Measurements from ENCODE around the gene RNF7. TPM values are rescaled to one million over a fixed set of nuclear protein-coding genes. Genes with fewer than 3 reads are reported as not detected.
"Not testable (repeated sequence)": the region's sequence is repeated elsewhere in the genome, so short reads cannot be mapped to it uniquely, and the experiment has no call there.

Gene RNF7
- 10 to 100 TPM; 53.4 to 67.0 TPM for total RNA-seq

- Mint-ChIP-seq H3K27ac (peak within 1 kb of the TSS; percentile 100), H3K9me3 (ENCODE audit: low read depth) (no peaks in the 10 kb centered on the region), H3K36me3 (peaks cover 13% of the 10 kb centered on the region), H3K4me3 (peak within 1 kb of the TSS; percentile 86), H3K4me1 (peaks cover 37% of the 10 kb centered on the region), H3K27me3 (no peaks in the 10 kb centered on the region)
- CTCF ChIA-PET: interaction anchor here (0.6 to 3.1 kb wide), 31 partner anchors 10 to 567 kb away, joined by 3 to 38 read pairs (median 3); partner anchors contain the start of gene ATP1B3
- ATAC-seq: peak; percentile 95
- DNase-seq: peak; percentile 97
Measured at GRCh38 chr3:141738022-141738890, at the start of gene RNF7. Gene RNF7 (plus strand): TSS chr3:141738298. CDS start chr3:141738342, 44 bp downstream.

- no peak for DNase-seq
- ATAC-seq: no peak
- Mint-ChIP-seq H3K9me3 (ENCODE audit: low read depth) (no peaks in the 10 kb centered on the region), H3K27ac (no peak overlapping the region), H3K4me3 (no peak overlapping the region), H3K36me3 (no peaks in the 10 kb centered on the region), H3K4me1 (peaks cover 7% of the 10 kb centered on the region), H3K27me3 (no peaks in the 10 kb centered on the region)
- CTCF ChIA-PET: interaction anchor here (1.0 kb wide), 1 partner anchor 185 kb away, joined by 3 read pairs; no protein-coding TSS in a partner anchor
Measured at GRCh38 chr3:141690431-141691072, 47.5 kb upstream of the RNF7 start.

GRCh38 chr3:141691471-141691870 is 46.6 kb upstream of the RNF7 start:
- H3K27me3 Mint-ChIP-seq; H3K4me3 Mint-ChIP-seq; H3K36me3 Mint-ChIP-seq; H3K9me3 Mint-ChIP-seq (ENCODE audit: low read depth); ATAC-seq; H3K27ac Mint-ChIP-seq; DNase-seq; H3K4me1 Mint-ChIP-seq: not testable (repeated sequence)
- CTCF ChIA-PET: interaction anchor here (1.0 kb wide), 1 partner anchor 184 kb away, joined by 3 read pairs; no protein-coding TSS in a partner anchor

- ATAC-seq; DNase-seq; H3K27ac Mint-ChIP-seq; H3K9me3 Mint-ChIP-seq (ENCODE audit: low read depth); H3K4me1 Mint-ChIP-seq; H3K4me3 Mint-ChIP-seq; H3K27me3 Mint-ChIP-seq; CTCF ChIA-PET; H3K36me3 Mint-ChIP-seq: not testable (repeated sequence)
Measured at GRCh38 chr3:141692973-141693372, 45.1 kb upstream of the RNF7 start.

GRCh38 chr3:141699324-141699723 is 38.8 kb upstream of the RNF7 start:
- Mint-ChIP-seq H3K4me1 (no peaks in the 10 kb centered on the region), H3K9me3 (ENCODE audit: low read depth) (no peaks in the 10 kb centered on the region), H3K27ac (no peak overlapping the region), H3K36me3 (no peaks in the 10 kb centered on the region), H3K4me3 (no peak overlapping the region), H3K27me3 (no peaks in the 10 kb centered on the region)
- CTCF ChIA-PET: no interaction called here
- no peak for ATAC-seq
- no peak for DNase-seq

- CTCF ChIA-PET: no interaction called here
- DNase-seq: no peak
- no peak overlapping the region for H3K4me3 Mint-ChIP-seq
Measured at GRCh38 chr3:141699897-141700296, 38.2 kb upstream of the RNF7 start.

GRCh38 chr3:141703367-141703766 is 34.7 kb upstream of the RNF7 start:
- CTCF ChIA-PET: interaction anchor here (0.9 kb wide), 1 partner anchor 34 kb away, joined by 3 read pairs; no protein-coding TSS in a partner anchor
- H3K4me3 Mint-ChIP-seq; H3K27me3 Mint-ChIP-seq; H3K9me3 Mint-ChIP-seq (ENCODE audit: low read depth); H3K27ac Mint-ChIP-seq; DNase-seq; H3K4me1 Mint-ChIP-seq; H3K36me3 Mint-ChIP-seq; ATAC-seq: not testable (repeated sequence)

More at GRCh38 chr3:141699897-141700296, 38.2 kb upstream of the RNF7 start:
- ATAC-seq: no peak
- H3K4me1 Mint-ChIP-seq: no peaks in the 10 kb centered on the region
- H3K36me3 Mint-ChIP-seq: no peaks in the 10 kb centered on the region
- no peak overlapping the region for H3K27ac Mint-ChIP-seq
- no peaks in the 10 kb centered on the region for H3K9me3 Mint-ChIP-seq (ENCODE audit: low read depth)
- peaks cover 2% of the 10 kb centered on the region for H3K27me3 Mint-ChIP-seq

GRCh38 chr3:141707741-141708203 is 30.3 kb upstream of the RNF7 start:
- Mint-ChIP-seq H3K36me3 (no peaks in the 10 kb centered on the region), H3K27me3 (peaks cover 2% of the 10 kb centered on the region), H3K4me1 (no peaks in the 10 kb centered on the region), H3K9me3 (ENCODE audit: low read depth) (no peaks in the 10 kb centered on the region), H3K4me3 (no peak overlapping the region), H3K27ac (no peak overlapping the region)
- ATAC-seq: no peak
- CTCF ChIA-PET: no interaction called here
- no peak for DNase-seq

GRCh38 chr3:141708367-141708766 is 29.7 kb upstream of the RNF7 start:
- H3K4me3 Mint-ChIP-seq: no peak overlapping the region
- ATAC-seq: no peak
- no peak for DNase-seq

GRCh38 chr3:141709126-141709770 is 28.9 kb upstream of the RNF7 start:
- H3K36me3 Mint-ChIP-seq: no peaks in the 10 kb centered on the region
- DNase-seq: no peak
- ATAC-seq: no peak
- CTCF ChIA-PET: no interaction called here
- H3K4me1 Mint-ChIP-seq: no peaks in the 10 kb centered on the region
- H3K9me3 Mint-ChIP-seq (ENCODE audit: low read depth): no peaks in the 10 kb centered on the region
- no peak overlapping the region for H3K4me3 Mint-ChIP-seq
- H3K27me3 Mint-ChIP-seq: peaks cover 2% of the 10 kb centered on the region
- no peak overlapping the region for H3K27ac Mint-ChIP-seq

More at GRCh38 chr3:141708367-141708766, 29.7 kb upstream of the RNF7 start:
- Mint-ChIP-seq H3K27me3 (peaks cover 2% of the 10 kb centered on the region), H3K4me1 (no peaks in the 10 kb centered on the region), H3K27ac (no peak overlapping the region), H3K36me3 (no peaks in the 10 kb centered on the region), H3K9me3 (ENCODE audit: low read depth) (no peaks in the 10 kb centered on the region)
- CTCF ChIA-PET: no interaction called here

GRCh38 chr3:141710121-141710520 is 28.0 kb upstream of the RNF7 start:
- no peaks in the 10 kb centered on the region for H3K4me1 Mint-ChIP-seq
- ATAC-seq: no peak
- DNase-seq: no peak
- no peak overlapping the region for H3K27ac Mint-ChIP-seq
- no peaks in the 10 kb centered on the region for H3K27me3 Mint-ChIP-seq
- no peak overlapping the region for H3K4me3 Mint-ChIP-seq
- CTCF ChIA-PET: no interaction called here
- H3K9me3 Mint-ChIP-seq (ENCODE audit: low read depth): no peaks in the 10 kb centered on the region
- no peaks in the 10 kb centered on the region for H3K36me3 Mint-ChIP-seq

- ATAC-seq (no peak), DNase-seq (no peak)
- Mint-ChIP-seq H3K4me3 (no peak overlapping the region), H3K4me1 (no peaks in the 10 kb centered on the region), H3K27ac (no peak overlapping the region), H3K9me3 (ENCODE audit: low read depth) (no peaks in the 10 kb centered on the region), H3K36me3 (no peaks in the 10 kb centered on the region), H3K27me3 (no peaks in the 10 kb centered on the region)
- CTCF ChIA-PET: no interaction called here
Measured at GRCh38 chr3:141710888-141711616, 27.0 kb upstream of the RNF7 start.

- CTCF ChIA-PET: no interaction called here
- DNase-seq (no peak), ATAC-seq (no peak)
- no peak overlapping the region for H3K27ac Mint-ChIP-seq
- peaks cover 3% of the 10 kb centered on the region for H3K9me3 Mint-ChIP-seq (ENCODE audit: low read depth)
- no peaks in the 10 kb centered on the region for H3K4me1 Mint-ChIP-seq
- H3K4me3 Mint-ChIP-seq: no peak overlapping the region
- peaks cover 3% of the 10 kb centered on the region for H3K36me3 Mint-ChIP-seq
- H3K27me3 Mint-ChIP-seq: peaks cover 6% of the 10 kb centered on the region
Measured at GRCh38 chr3:141714671-141715070, 23.4 kb upstream of the RNF7 start.
